HG03196 (cell line): ENCODE results near the gene RAB11A.
"Not testable (repeated sequence)": the region's sequence is repeated elsewhere in the genome, so short reads cannot be mapped to it uniquely, and the experiment has no call there.

ENCODE experiments used
- ATAC-seq: cut with Tn5 transposase; IDR thresholded peaks from one replicate; pipeline ENCODE4 v1.9.1; 2021; ENCODE audit not compliant: unreplicated experiment

RAB11A gene

GRCh38 chr15:65841121-65841930 lies 28.0 kb upstream of the RAB11A start:
- ATAC-seq, result no peak

- ATAC-seq, result no peak
These were observed 23.3 kb upstream of the RAB11A start for GRCh38 chr15:65845826-65846519.

DNA sequence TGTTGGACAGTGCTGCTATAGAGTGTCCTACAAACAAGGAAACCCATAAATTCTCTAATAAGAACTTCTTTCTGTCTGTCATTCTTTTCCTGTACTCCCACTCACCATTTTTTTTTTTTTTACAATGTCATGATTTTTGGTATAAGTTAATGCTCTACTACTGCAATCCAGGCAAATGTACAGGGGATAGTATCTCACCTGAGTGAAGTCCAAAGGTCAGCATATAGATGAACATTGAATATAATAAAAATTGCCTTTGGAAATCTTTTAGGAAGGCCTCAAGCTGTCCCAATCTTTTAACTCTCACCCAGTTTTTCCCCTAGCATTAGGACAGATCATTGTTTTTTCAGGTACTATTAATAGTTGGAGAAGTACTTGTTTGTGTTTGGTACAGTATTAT lies 21.3 kb upstream of the RAB11A start:
- ATAC-seq, result no peak

DNA sequence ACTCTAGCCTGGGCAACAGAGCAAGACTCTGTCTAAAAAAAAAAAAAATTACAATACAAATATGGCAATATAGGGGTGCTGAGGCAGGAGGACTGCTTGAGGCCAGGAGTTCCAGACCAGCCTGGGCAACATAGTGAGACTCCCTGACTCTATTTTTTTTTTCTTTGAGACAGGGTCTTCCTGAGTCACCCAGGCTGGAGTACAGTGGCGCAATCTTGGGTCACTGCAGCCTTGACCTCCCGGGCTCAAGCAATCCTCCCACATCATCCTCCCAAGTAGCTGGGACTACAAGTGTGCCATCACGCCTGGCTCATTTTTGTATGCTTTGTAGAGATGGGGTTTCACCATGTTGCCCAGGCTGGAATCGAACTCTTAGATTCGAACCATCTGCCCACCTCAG lies 17.3 kb upstream of the RAB11A start:
- ATAC-seq, result no peak

GRCh38 chr15:65856821-65857455 lies 12.4 kb upstream of the RAB11A start:
- no peak for ATAC-seq

- ATAC-seq, result no peak
These were observed 11.4 kb upstream of the RAB11A start for GRCh38 chr15:65857718-65858402.

- no peak for ATAC-seq
These were observed 6.6 kb upstream of the RAB11A start for GRCh38 chr15:65862682-65863081.

DNA sequence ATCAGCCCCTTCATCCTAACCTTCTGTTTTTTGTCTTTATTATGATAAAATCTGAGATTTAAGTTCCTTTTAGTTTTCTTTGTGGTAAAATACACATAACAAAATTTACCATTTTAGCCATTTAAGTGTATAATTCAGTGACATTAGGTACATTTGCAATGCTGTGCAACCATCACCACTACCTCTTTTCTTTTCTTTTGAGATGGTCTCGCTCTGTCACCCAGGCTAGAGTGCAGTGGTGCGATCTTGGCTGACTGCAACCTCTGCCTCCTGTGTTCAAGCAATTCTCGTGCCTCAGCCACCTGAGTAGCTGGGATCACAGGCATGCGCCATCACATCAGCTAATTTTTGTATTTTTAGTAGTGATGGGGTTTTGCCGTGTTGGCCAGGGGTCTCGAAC lies 6.2 kb upstream of the RAB11A start:
- ATAC-seq, result no peak

GRCh38 chr15:65867244-65867643 lies 2.0 kb upstream of the RAB11A start:
- no peak for ATAC-seq

- not testable (repeated sequence) for ATAC-seq
These were observed 1.4 kb upstream of the RAB11A start for GRCh38 chr15:65867933-65868332.

DNA sequence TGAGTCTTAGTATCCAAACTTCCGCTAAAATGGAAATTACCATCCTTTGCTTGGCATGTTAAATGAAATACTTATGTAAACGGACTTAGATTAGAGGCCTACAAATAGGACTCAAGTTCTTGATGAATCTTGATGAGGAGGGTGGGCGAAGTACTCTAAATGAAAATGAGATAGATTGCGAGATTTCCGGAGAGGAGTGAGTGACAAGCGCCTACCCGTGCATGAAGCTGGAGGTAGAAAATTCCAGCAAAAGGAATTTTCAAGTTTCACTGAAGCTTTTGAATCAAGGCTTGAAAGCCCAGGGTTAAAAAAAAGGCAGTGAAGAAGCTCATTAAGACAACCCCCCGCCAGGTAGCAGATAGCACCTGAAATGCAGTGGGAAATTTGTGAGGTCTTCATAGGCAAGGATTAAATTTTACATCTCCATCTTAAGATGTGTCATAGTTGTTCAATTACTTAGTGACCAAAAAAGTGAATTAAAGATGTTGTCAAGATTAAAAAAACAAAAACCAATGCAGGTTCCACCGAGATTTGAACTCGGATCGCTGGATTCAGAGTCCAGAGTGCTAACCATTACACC lies 655 bp upstream of the RAB11A start:
- ATAC-seq, result no peak

GRCh38 chr15:65869954-65870871 lies 922 bp downstream of the RAB11A start:
- ATAC-seq, result no peak

DNA sequence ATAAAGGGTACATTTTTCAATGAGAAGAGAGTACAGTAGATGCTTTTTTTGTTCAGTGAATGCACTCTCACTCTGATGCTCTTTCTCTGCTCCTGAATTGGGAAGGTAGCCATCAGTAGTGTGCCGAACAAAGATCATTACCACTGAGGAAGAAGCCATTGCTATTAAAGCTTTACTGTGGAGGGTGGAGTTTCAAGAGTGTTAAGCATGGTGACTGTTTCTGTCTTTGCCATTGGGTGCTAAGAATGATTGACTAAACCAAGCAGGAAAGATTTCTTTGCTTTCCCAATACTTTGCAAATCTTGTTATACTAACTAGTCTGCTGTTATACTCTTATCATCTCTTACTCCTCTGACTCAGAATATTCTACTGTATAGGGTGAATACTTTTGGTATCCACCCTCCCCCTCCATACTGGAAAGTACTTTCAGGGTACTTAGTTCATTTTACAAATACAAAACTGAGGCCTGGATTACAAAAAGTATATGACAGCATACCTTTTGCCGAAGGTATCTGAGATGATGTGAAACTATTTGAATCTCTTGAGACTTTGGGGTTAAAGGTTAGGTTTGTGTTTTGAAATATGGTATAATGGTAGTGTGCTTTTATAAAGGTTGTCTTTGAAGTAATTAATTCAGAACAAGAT lies 1.7 kb downstream of the RAB11A start:
- ATAC-seq, result no peak

GRCh38 chr15:65871886-65872285 lies 2.6 kb downstream of the RAB11A start:
- not testable (repeated sequence) for ATAC-seq

- not testable (repeated sequence) for ATAC-seq
These were observed 3.3 kb downstream of the RAB11A start for GRCh38 chr15:65872596-65872995.

GRCh38 chr15:65873256-65873655 lies 4.0 kb downstream of the RAB11A start:
- no peak for ATAC-seq

GRCh38 chr15:65875458-65875857 lies 6.2 kb downstream of the RAB11A start:
- no peak for ATAC-seq

GRCh38 chr15:65877749-65878148 lies 8.5 kb downstream of the RAB11A start:
- ATAC-seq, result no peak

DNA sequence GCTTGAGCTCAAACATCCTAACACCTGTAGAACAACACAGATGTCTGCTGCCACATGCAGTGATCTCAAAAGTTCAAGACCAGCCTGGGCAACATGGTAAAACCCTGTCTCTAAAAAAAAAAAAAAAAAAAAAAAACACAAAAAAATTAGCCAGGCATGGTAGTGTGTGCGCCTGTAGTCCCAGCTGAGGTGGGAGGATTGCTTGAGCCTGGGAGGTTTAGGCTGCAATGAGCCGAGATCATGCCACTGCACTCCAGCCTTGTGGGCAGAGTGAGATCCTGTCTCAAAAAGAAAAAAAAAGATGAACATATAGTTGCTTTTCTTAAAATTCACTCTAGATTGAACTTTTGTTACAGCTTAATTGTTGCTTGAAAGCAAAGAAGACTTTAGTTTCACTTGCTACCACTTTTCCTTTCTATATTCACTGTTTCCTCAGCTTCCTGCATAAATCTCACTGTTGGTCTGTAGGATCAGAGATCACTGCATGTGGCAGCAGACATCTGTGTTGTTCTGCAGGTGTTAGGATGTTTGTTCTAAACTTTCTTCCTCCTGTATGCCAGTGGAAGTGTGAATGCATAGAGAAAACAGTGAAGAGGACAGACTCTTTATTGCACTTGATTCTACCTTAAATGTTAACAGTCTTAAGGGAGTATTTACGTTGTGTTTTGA lies 12.6 kb downstream of the RAB11A start:
- no peak for ATAC-seq
